Esophagus squamous epithelium (tissue), 4 donors: ENCODE results near the gene ZBTB21.

Experiments
- CTCF ChIP-seq, 6 experiments: fragments of 450-650 bp in 4 of 6; fragments of 200-600 bp in 2 of 6; sonication (generic) in 2 of 6; IDR thresholded peaks; one replicate each; pipeline ENCODE4 v1.5.1; 2016 to 2019; ENCODE audit warnings: antibody characterized with exemption in 6 of 6, mild to moderate bottlenecking in 4 of 6, moderate library complexity in 4 of 6
- POLR2A ChIP-seq, 4 donors: fragments of 450-650 bp; IDR thresholded peaks; one replicate each; pipeline ENCODE4 v1.6.1; 2017; ENCODE audit warnings: antibody characterized with exemption in 4 of 4, mild to moderate bottlenecking in 4 of 4, moderate library complexity in 3 of 4

GRCh38 chr21:42017022-42017421, 6.9 kb upstream of the ZBTB21 start:
- TF ChIP-seq CTCF (IDR thresholded peaks at IDR 0.05): no peak
- TF ChIP-seq POLR2A (IDR thresholded peaks at IDR 0.05): no peak
